ENCODE data around the gene BICRAL. TPM values are rescaled to one million over a fixed set of nuclear protein-coding genes. Genes with fewer than 3 reads are reported as not detected.

BICRAL gene
- total RNA-seq, 1 donor: 9.4 TPM

GRCh38 chr6:42904467-42904866 is 122.6 kb downstream of the BICRAL start:
- peaks cover 5% of the 10 kb centered on the region for H3K4me1 ChIP-seq (ENCODE audit: insufficient read depth, low read length)
- H3K27ac ChIP-seq (ENCODE audit: low read depth, low read length): no peak overlapping the region
- no peaks in the 10 kb centered on the region for H3K9me3 ChIP-seq (ENCODE audit: low read depth, low read length)
- H3K4me2 ChIP-seq (ENCODE audit: insufficient read depth, low read length): no peak overlapping the region
- no peak for DNase-seq (ENCODE audit: insufficient read length, low spot score, missing footprints)
- H3K4me3 ChIP-seq (ENCODE audit: insufficient read depth, low read length): no peak overlapping the region
- H3K27me3 ChIP-seq (ENCODE audit: insufficient read depth, low read length): peaks cover 3% of the 10 kb centered on the region
- no peak overlapping the region for H2AFZ ChIP-seq (ENCODE audit: low read length)
- H3K36me3 ChIP-seq (ENCODE audit: insufficient read depth, low read length): no peaks in the 10 kb centered on the region
- TF ChIP-seq CTCF (IDR thresholded peaks at IDR 0.05; ENCODE audit: extremely low read depth, low read depth, low read length): no peak
- no peaks in the 10 kb centered on the region for H4K20me1 ChIP-seq (ENCODE audit: insufficient read depth, low read length)
- no peaks in the 10 kb centered on the region for H3K79me2 ChIP-seq (ENCODE audit: insufficient read depth, low read length)

DNA sequence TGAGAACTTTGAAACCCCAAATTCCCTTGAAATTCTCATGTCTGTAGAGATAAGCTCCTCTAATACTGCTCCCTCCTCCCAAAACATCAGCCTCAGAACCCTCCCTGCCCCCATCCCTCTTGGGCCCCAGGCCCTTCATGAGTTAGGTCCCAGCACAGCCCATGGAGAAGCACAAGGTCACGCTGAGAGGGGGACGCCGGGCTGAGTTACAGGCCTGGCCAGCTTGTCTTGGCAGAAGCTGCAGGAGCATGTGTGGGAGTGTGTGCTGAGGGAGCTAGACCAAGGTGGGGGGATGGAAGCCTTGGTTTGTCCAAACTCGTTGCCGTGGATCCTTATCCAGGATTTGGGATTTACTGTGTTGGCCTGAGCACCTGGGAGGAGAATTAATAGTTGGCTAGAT is 125.5 kb downstream of the BICRAL start:
- Histone ChIP-seq H3K36me3 (ENCODE audit: insufficient read depth, low read length) (no peaks in the 10 kb centered on the region), H2AFZ (ENCODE audit: low read length) (peak overlapping the region; percentile 76), H4K20me1 (ENCODE audit: insufficient read depth, low read length) (no peaks in the 10 kb centered on the region), H3K9me3 (ENCODE audit: low read depth, low read length) (no peaks in the 10 kb centered on the region), H3K27ac (ENCODE audit: low read depth, low read length) (no peak overlapping the region), H3K4me1 (ENCODE audit: insufficient read depth, low read length) (peaks cover 7% of the 10 kb centered on the region), H3K4me3 (ENCODE audit: insufficient read depth, low read length) (no peak overlapping the region), H3K27me3 (ENCODE audit: insufficient read depth, low read length) (peaks cover 3% of the 10 kb centered on the region), H3K79me2 (ENCODE audit: insufficient read depth, low read length) (no peaks in the 10 kb centered on the region), H3K4me2 (ENCODE audit: insufficient read depth, low read length) (no peak overlapping the region)
- peak; percentile 78 for DNase-seq (ENCODE audit: insufficient read length, low spot score, missing footprints)
- TF ChIP-seq CTCF (IDR thresholded peaks at IDR 0.05; ENCODE audit: extremely low read depth, low read depth, low read length): no peak

DNA sequence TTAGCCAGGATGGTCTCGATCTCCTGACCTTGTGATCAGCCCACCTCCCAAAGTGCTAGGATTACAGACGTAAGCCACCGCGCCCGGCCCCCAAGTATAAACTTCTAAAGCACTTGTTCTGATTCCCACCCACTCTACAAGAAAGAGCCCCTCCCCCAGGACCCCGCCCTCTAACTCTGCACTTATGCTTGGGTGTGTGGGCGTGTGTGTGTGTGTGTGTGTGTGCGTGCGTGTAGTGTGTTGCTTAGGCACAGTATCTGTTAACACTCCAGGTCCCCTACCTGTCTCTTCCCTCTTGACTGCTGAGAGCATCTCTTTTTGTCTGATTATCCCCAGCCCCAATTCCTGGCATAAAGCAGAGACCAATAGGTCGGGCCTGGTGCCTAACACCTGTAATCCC is 128.0 kb downstream of the BICRAL start:
- Histone ChIP-seq H2AFZ (ENCODE audit: low read length) (no peak overlapping the region), H3K4me1 (ENCODE audit: insufficient read depth, low read length) (peaks cover 7% of the 10 kb centered on the region), H3K4me3 (ENCODE audit: insufficient read depth, low read length) (no peak overlapping the region), H4K20me1 (ENCODE audit: insufficient read depth, low read length) (no peaks in the 10 kb centered on the region), H3K4me2 (ENCODE audit: insufficient read depth, low read length) (no peak overlapping the region), H3K36me3 (ENCODE audit: insufficient read depth, low read length) (no peaks in the 10 kb centered on the region), H3K79me2 (ENCODE audit: insufficient read depth, low read length) (no peaks in the 10 kb centered on the region), H3K9me3 (ENCODE audit: low read depth, low read length) (no peaks in the 10 kb centered on the region), H3K27me3 (ENCODE audit: insufficient read depth, low read length) (peaks cover 3% of the 10 kb centered on the region), H3K27ac (ENCODE audit: low read depth, low read length) (no peak overlapping the region)
- no peak for TF ChIP-seq CTCF (IDR thresholded peaks at IDR 0.05; ENCODE audit: extremely low read depth, low read depth, low read length)
- no peak for DNase-seq (ENCODE audit: insufficient read length, low spot score, missing footprints)

DNA sequence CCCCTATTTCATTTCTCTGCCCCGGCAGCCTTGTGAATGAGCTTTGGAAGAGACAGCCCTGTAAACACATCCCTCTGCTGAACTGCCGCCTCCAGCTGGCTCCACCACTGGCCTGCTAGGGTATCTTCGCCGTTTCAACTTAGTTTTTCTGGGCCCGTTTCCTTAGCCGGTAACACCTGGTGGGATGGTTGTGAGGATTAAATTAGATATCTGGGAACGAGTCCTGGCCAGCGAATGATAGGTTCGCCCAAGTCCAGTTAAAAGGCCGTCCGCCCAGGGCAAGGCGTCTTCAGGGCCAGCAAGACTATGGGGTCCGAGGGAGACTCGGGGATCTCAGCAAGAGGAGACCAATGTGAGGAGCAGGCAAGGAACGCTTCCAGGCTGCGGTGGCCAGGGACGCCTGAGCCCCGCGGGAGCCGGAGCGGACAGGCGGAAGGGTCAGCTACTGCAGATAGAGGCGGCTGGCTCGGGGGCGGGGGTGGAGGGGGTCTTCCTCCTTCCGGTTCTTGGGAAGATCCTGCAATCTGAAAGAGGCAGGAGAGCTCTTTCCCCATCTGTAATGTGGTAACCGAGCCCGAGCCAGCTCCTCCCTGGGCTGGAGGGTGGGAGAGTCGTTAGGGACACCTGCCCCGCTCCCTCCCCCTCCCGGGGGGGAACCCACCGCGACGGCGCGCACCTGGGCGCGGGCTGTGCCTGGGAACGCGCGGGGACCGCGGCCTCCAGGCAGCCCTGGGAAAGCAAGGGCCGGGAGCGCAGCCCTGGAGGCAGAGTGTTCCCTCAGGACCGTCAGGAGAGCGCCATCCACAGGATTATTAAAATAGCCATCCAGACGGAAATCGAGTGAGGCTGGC is 129.5 kb downstream of the BICRAL start:
- H3K27ac ChIP-seq (ENCODE audit: low read depth, low read length): no peak overlapping the region
- H4K20me1 ChIP-seq (ENCODE audit: insufficient read depth, low read length): no peaks in the 10 kb centered on the region
- no peaks in the 10 kb centered on the region for H3K36me3 ChIP-seq (ENCODE audit: insufficient read depth, low read length)
- DNase-seq (ENCODE audit: insufficient read length, low spot score, missing footprints): peak; percentile 78
- H3K4me3 ChIP-seq (ENCODE audit: insufficient read depth, low read length): peak overlapping the region; percentile 63
- no peak for TF ChIP-seq CTCF (IDR thresholded peaks at IDR 0.05; ENCODE audit: extremely low read depth, low read depth, low read length)
- peaks cover 3% of the 10 kb centered on the region for H3K27me3 ChIP-seq (ENCODE audit: insufficient read depth, low read length)
- no peaks in the 10 kb centered on the region for H3K9me3 ChIP-seq (ENCODE audit: low read depth, low read length)
- H3K79me2 ChIP-seq (ENCODE audit: insufficient read depth, low read length): no peaks in the 10 kb centered on the region
- H3K4me2 ChIP-seq (ENCODE audit: insufficient read depth, low read length): peak overlapping the region; percentile 78
- peaks cover 7% of the 10 kb centered on the region for H3K4me1 ChIP-seq (ENCODE audit: insufficient read depth, low read length)
- H2AFZ ChIP-seq (ENCODE audit: low read length): peak overlapping the region; percentile 90
